Vagina (tissue), 2 donors: ENCODE measurements around the gene LMNTD2.

Experiments used
- CTCF ChIP-seq, 3 experiments: fragments of 450-650 bp in 2 of 3; fragments of 200-600 bp in 1 of 3; sonication (generic) in 1 of 3; IDR thresholded peaks; one replicate each; pipeline ENCODE4 v1.5.1; 2017 to 2019; ENCODE audit warnings: antibody characterized with exemption in 3 of 3, mild to moderate bottlenecking in 2 of 3, moderate library complexity in 2 of 3
- POLR2A ChIP-seq, 2 donors: fragments of 450-650 bp; IDR thresholded peaks; one replicate each; pipeline ENCODE4 v1.6.1; 2017; ENCODE audit warnings: antibody characterized with exemption in 2 of 2, mild to moderate bottlenecking in 2 of 2, moderate library complexity in 2 of 2

GRCh38 chr11:584287-584686 lies 23.7 kb upstream of the LMNTD2 start:
- TF ChIP-seq CTCF (IDR thresholded peaks at IDR 0.05) (no peak), POLR2A (IDR thresholded peaks at IDR 0.05) (no peak)
